ENCODE data around the gene RIPK4.

DNA sequence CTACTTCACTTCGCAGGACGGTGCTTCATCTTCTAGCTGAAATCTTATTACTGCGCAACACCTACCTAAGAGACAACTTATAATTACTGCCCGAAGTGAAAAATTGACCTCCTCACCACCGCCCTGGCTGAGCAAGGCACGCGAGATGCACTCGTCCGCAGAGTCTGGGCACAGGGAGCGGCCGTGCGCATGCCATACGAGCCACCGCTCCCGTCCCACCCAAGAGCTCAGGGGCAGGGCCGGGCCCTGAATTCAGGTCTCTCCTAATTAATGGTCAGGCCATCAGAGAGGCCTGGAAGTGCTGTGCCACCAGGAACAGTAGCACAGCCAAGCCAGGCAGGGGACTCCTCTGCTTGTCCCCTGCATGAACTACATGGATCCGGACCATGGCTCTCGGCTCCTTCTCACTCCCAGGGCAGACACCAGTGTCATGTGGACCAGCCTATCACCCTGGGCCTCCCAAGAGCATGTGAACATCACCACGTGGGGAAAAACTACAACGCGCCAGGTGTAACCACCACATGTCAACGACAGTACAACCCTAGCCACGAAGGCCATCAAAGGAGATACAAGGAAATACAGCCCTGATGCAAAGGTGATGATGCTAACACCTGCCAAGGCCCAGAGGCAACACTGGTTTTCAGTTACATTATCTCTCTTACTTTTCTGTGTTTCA is 11.5 kb downstream of the RIPK4 start:
- no peak for TF ChIP-seq EZH2 (IDR thresholded peaks at IDR 0.05; ENCODE audit: borderline replicate concordance, insufficient read depth, low read length, poor library complexity, severe bottlenecking)
- no peak for TF ChIP-seq MXI1 (conservative IDR thresholded peaks at IDR 0.05; ENCODE audit: poor library complexity, severe bottlenecking)
- TF ChIP-seq TAF1 (IDR thresholded peaks at IDR 0.05; ENCODE audit: low read depth): no peak
- TF ChIP-seq CTCF (IDR thresholded peaks at IDR 0.05; ENCODE audit: poor library complexity, severe bottlenecking): no peak
- TF ChIP-seq RAD21 (conservative IDR thresholded peaks at IDR 0.05): no peak
- TF ChIP-seq REST (IDR thresholded peaks at IDR 0.05; ENCODE audit: borderline replicate concordance): no peak
- TF ChIP-seq SMC3 (conservative IDR thresholded peaks at IDR 0.05; ENCODE audit: poor library complexity): no peak
- no peak for TF ChIP-seq EP300 (conservative IDR thresholded peaks at IDR 0.05; ENCODE audit: poor library complexity, severe bottlenecking)
- no peak for TF ChIP-seq POLR2AphosphoS5 (IDR thresholded peaks at IDR 0.05)
